HCT116 (cell line): ENCODE results near the gene SUSD3. TPM values are rescaled to one million over a fixed set of nuclear protein-coding genes. Genes with fewer than 3 reads are reported as not detected.

Source experiments
- ATAC-seq: fragments of 200-7000 bp; cut with Tn5 transposase; 2 replicates; pipeline ENCODE4 v1.9.1; 2020; ENCODE audit warnings: mild to moderate bottlenecking, moderate library complexity
- BruUV-seq: library from RNA; stranded (reverse); fragments of 400-500 nt; replicated peaks from 2 replicates; lab custom pipeline; 2021; lab: Mats Ljungman, UMichigan
- CTCF ChIA-PET: fragments of 300-600 bp; sonication (Branson Sonifier 250); formaldehyde crosslinking; loops from one replicate; lab custom pipeline; 2021; ENCODE audit warnings: antibody characterized with exemption; lab: Charles Lee
- POLR2A ChIA-PET: fragments of 300-600, 350-600 bp; sonication (Branson Sonifier 250); formaldehyde crosslinking; loops from one replicate; lab custom pipeline; 2021; ENCODE audit warnings: antibody characterized with exemption; lab: Charles Lee
- RAD21 ChIA-PET, 2 experiments: fragments of 300-600 bp; sonication (Branson Sonifier 250); formaldehyde crosslinking; loops; one replicate each; lab custom pipeline; 2023; ENCODE audit warnings: low total read pairs in 2 of 2; ENCODE audit not compliant: uncharacterized antibody in 2 of 2, unreplicated experiment in 2 of 2, low non-redundant PET in 1 of 2; lab: Charles Lee
- DNase-seq: peaks from one replicate; pipeline ENCODE4 v3.0.0-alpha.2; 2010; ENCODE audit warnings: low read depth, low spot score
- H2AFZ ChIP-seq: fragments of 200-600 bp; shearing (Covaris generic), sonication (generic); 2 replicates; pipeline ENCODE4 v1.6.1; 2017; ENCODE audit warnings: low read depth, mixed run types, mixed read lengths, antibody characterized with exemption, low read length; ENCODE audit not compliant: poor library complexity, severe bottlenecking
- H3K27ac ChIP-seq: 2 replicates; pipeline ENCODE4 v1.5.1; 2012; ENCODE audit warnings: low read depth, low read length
- H3K27me3 ChIP-seq: fragments of 200-600 bp; sonication (generic); 2 replicates; pipeline ENCODE4 v1.6.1; 2016; ENCODE audit warnings: mixed run types, low read length, mixed read lengths; ENCODE audit not compliant: insufficient read depth
- H3K36me3 ChIP-seq, 2 experiments: fragments of 200-500 bp in 1 of 2; fragments of 200-600 bp in 1 of 2; sonication (Bioruptor generic) in 1 of 2; sonication (generic) in 1 of 2; 2 replicates each; pipeline versions ENCODE4 v1.5.1 to v1.6.1; 2014 to 2016; ENCODE audit warnings: low read length in 2 of 2, inconsistent platforms in 1 of 2, mixed read lengths in 1 of 2, mixed run types in 1 of 2; ENCODE audit not compliant: insufficient read depth in 2 of 2, control insufficient read depth in 1 of 2
- H3K4me1 ChIP-seq, 2 experiments: fragments of 200-600 bp in 1 of 2; sonication (generic) in 1 of 2; 2 replicates each; pipeline versions ENCODE4 v1.5.1 to v1.6.1; 2012 to 2017; ENCODE audit warnings: low read length in 2 of 2, inconsistent platforms in 1 of 2, mild to moderate bottlenecking in 1 of 2, mixed read lengths in 1 of 2, mixed run types in 1 of 2, moderate library complexity in 1 of 2; ENCODE audit not compliant: insufficient read depth in 2 of 2, control insufficient read depth in 1 of 2
- H3K4me2 ChIP-seq: fragments of 200-600 bp; sonication (generic); 2 replicates; pipeline ENCODE4 v1.6.1; 2017; ENCODE audit warnings: mixed run types, low read length, mixed read lengths
- H3K4me3 ChIP-seq, 2 experiments: fragments of 200-600 bp in 1 of 2; sonication (generic) in 1 of 2; replicated peaks in 1 of 2; 2 replicates each; pipeline ENCODE4 v1.5.1; 2011 to 2016; ENCODE audit warnings: low read length in 2 of 2, control low read depth in 1 of 2, low read depth in 1 of 2, mild to moderate bottlenecking in 1 of 2, mixed read lengths in 1 of 2, mixed run types in 1 of 2
- H3K79me2 ChIP-seq: fragments of 200-600 bp; sonication (generic); 2 replicates; pipeline ENCODE4 v1.6.1; 2017; ENCODE audit warnings: mild to moderate bottlenecking, mixed run types, low read length, moderate library complexity, mixed read lengths; ENCODE audit not compliant: insufficient read depth
- H3K9ac ChIP-seq: fragments of 200-600 bp; sonication (generic); 2 replicates; pipeline ENCODE4 v1.6.1; 2016; ENCODE audit warnings: low read length, mixed read lengths
- H3K9me2 ChIP-seq: fragments of 200-600 bp; sonication (generic), shearing (Covaris generic); 2 replicates; pipeline ENCODE4 v1.6.1; 2017; ENCODE audit warnings: mixed run types, mild to moderate bottlenecking, moderate library complexity; ENCODE audit not compliant: insufficient read depth
- H3K9me3 ChIP-seq, 2 experiments: fragments of 200-500 bp in 1 of 2; fragments of 200-600 bp in 1 of 2; sonication (Bioruptor generic) in 1 of 2; sonication (generic) in 1 of 2; 2 replicates each; pipeline ENCODE4 v1.6.1; 2014 to 2017; ENCODE audit warnings: low read length in 2 of 2, mixed read lengths in 2 of 2, inconsistent platforms in 1 of 2, low read depth in 1 of 2, mild to moderate bottlenecking in 1 of 2, mixed run types in 1 of 2, moderate library complexity in 1 of 2; ENCODE audit not compliant: control insufficient read depth in 1 of 2, insufficient read depth in 1 of 2
- H4K20me1 ChIP-seq: fragments of 200-600 bp; sonication (generic), shearing (Covaris generic); 2 replicates; pipeline ENCODE4 v1.6.1; 2017; ENCODE audit warnings: mixed run types, mild to moderate bottlenecking, moderate library complexity; ENCODE audit not compliant: insufficient read depth
- CEBPB ChIP-seq: IDR thresholded peaks from 2 replicates; pipeline ENCODE4 v1.6.1; 2012; ENCODE audit warnings: low read depth
- EZH2phosphoT487 ChIP-seq: fragments of 200-600 bp; IDR thresholded peaks from 2 replicates; pipeline ENCODE4 v1.6.1; 2018; ENCODE audit warnings: antibody characterized with exemption, borderline replicate concordance
- JUND ChIP-seq: IDR thresholded peaks from 2 replicates; pipeline ENCODE4 v1.6.1; 2012
- POLR2A ChIP-seq: IDR thresholded peaks from 2 replicates; pipeline ENCODE4 v1.7.0; 2011; ENCODE audit warnings: borderline replicate concordance; ENCODE audit not compliant: insufficient read depth, insufficient read length; ENCODE audit errors: extremely low read depth
- POLR2AphosphoS5 ChIP-seq: IDR thresholded peaks from 2 replicates; pipeline ENCODE4 v1.6.1; 2011; ENCODE audit warnings: mild to moderate bottlenecking, low read depth, low read length, moderate library complexity
- RAD21 ChIP-seq: IDR thresholded peaks from 2 replicates; pipeline ENCODE4 v1.6.1; 2012; ENCODE audit warnings: low read depth, mild to moderate bottlenecking
- SRF ChIP-seq: IDR thresholded peaks from 2 replicates; pipeline ENCODE4 v1.6.1; 2012; ENCODE audit warnings: low read depth
- TCF7L2 ChIP-seq: IDR thresholded peaks from 2 replicates; pipeline ENCODE4 v1.7.0; 2011; ENCODE audit warnings: borderline replicate concordance, inconsistent platforms; ENCODE audit not compliant: insufficient read depth, insufficient read length; ENCODE audit errors: extremely low read depth
- YY1 ChIP-seq: IDR thresholded peaks from 2 replicates; pipeline ENCODE4 v1.6.1; 2011; ENCODE audit warnings: low read length, low read depth, moderate library complexity, mild to moderate bottlenecking; ENCODE audit not compliant: insufficient replicate concordance; ENCODE audit errors: extremely low read depth
- intact Hi-C: fragments of 100-400 bp; cut with micrococcal nuclease; formaldehyde crosslinking; loops from 2 replicates; pipeline ENCODE4 v1.10.0; 2022
- total RNA-seq: library from RNA; stranded (reverse); gene quantifications from one replicate; pipeline ENCODE4 v1.2.1, GENCODE V29; 2021; ENCODE audit not compliant: unreplicated experiment
- TF ChIP-seq, protein P1 (sequence below): IDR thresholded peaks from 2 replicates; pipeline ENCODE4 v1.6.1; 2012
- TF ChIP-seq, protein P2 (sequence below): IDR thresholded peaks from 2 replicates; pipeline ENCODE4 v1.6.1; 2011; ENCODE audit warnings: mild to moderate bottlenecking, low read length, moderate library complexity; ENCODE audit not compliant: insufficient replicate concordance; ENCODE audit errors: extremely low read depth
- TF ChIP-seq, protein P3 (sequence below): IDR thresholded peaks from 2 replicates; pipeline ENCODE4 v1.6.1; 2012
- TF ChIP-seq, protein P4 (sequence below), 3 experiments: fragments of 200-600 bp in 1 of 3; sonication (generic) in 1 of 3; IDR thresholded peaks in 2 of 3; conservative IDR thresholded peaks in 1 of 3; 2 replicates each; pipeline ENCODE4 v1.5.1; 2012 to 2017; ENCODE audit warnings: low read depth in 2 of 3, low read length in 2 of 3, antibody characterized with exemption in 1 of 3, borderline replicate concordance in 1 of 3, control low read depth in 1 of 3, mild to moderate bottlenecking in 1 of 3, mixed read lengths in 1 of 3, mixed run types in 1 of 3, moderate library complexity in 1 of 3; ENCODE audit not compliant: insufficient read depth in 1 of 3
- TF ChIP-seq, protein P5 (sequence below): IDR thresholded peaks from 2 replicates; pipeline ENCODE4 v1.6.1; 2012; ENCODE audit warnings: low read depth

Gene SUSD3
- total RNA-seq, 1 experiment from 2014 or later = 11.3 TPM

DNA sequence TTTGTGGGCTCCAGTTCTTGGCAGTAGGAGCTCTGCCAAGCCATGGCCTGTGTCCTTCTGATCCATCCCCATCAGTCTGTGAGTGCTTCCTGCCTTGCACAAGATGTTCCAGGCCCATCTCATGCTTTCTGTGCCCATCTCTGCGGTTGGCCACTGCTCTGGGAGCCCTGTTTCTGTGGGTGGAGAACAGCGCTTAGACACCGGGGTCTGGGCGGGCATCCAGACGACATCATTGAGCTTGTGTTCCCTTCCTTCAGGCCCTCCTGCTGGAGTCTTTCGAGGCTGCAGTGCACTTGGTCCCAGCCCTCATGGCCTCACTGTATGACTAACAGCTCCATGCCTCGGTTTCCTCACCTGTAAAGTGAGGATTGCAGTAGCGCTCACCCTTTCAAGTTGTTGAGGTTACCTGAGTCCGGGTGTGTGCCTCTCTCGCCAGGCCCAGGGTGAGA is 22.6 kb downstream of the SUSD3 start:
- ATAC-seq = no peak
- Histone ChIP-seq H3K79me2 (no peaks in the 10 kb centered on the region), H3K4me3 (no peak overlapping the region), H3K36me3 (peaks cover 0 to 7% of the 10 kb centered on the region in 2 experiments; a peak in 2 of 4 replicates), H3K4me2 (no peak overlapping the region), H3K9ac (no peak overlapping the region), H3K27me3 (no peaks in the 10 kb centered on the region), H2AFZ (no peak overlapping the region), H3K27ac (no peak overlapping the region), H3K9me3 (no peaks in the 10 kb centered on the region; a peak in 1 of 4 replicates), H3K4me1 (no peaks in the 10 kb centered on the region), H4K20me1 (no peaks in the 10 kb centered on the region), H3K9me2 (no peaks in the 10 kb centered on the region)
- BruUV-seq = no TSS peak
- CTCF ChIA-PET = no interaction called here
- RAD21 ChIA-PET = no interaction called here
- intact Hi-C loops = no loop called here
- POLR2A ChIA-PET = no interaction called here
- TF ChIP-seq, protein P1, sequence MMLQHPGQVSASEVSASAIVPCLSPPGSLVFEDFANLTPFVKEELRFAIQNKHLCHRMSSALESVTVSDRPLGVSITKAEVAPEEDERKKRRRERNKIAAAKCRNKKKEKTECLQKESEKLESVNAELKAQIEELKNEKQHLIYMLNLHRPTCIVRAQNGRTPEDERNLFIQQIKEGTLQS = no peak
- TF ChIP-seq RAD21 = no peak
- TF ChIP-seq CEBPB = no peak
- TF ChIP-seq POLR2AphosphoS5 = no peak
- TF ChIP-seq, protein P2, sequence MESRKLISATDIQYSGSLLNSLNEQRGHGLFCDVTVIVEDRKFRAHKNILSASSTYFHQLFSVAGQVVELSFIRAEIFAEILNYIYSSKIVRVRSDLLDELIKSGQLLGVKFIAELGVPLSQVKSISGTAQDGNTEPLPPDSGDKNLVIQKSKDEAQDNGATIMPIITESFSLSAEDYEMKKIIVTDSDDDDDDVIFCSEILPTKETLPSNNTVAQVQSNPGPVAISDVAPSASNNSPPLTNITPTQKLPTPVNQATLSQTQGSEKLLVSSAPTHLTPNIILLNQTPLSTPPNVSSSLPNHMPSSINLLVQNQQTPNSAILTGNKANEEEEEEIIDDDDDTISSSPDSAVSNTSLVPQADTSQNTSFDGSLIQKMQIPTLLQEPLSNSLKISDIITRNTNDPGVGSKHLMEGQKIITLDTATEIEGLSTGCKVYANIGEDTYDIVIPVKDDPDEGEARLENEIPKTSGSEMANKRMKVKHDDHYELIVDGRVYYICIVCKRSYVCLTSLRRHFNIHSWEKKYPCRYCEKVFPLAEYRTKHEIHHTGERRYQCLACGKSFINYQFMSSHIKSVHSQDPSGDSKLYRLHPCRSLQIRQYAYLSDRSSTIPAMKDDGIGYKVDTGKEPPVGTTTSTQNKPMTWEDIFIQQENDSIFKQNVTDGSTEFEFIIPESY = no peak
- TF ChIP-seq, protein P3, sequence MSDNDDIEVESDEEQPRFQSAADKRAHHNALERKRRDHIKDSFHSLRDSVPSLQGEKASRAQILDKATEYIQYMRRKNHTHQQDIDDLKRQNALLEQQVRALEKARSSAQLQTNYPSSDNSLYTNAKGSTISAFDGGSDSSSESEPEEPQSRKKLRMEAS = no peak
- no peak for TF ChIP-seq EZH2phosphoT487
- no peak for TF ChIP-seq TCF7L2
- TF ChIP-seq, protein P4, sequence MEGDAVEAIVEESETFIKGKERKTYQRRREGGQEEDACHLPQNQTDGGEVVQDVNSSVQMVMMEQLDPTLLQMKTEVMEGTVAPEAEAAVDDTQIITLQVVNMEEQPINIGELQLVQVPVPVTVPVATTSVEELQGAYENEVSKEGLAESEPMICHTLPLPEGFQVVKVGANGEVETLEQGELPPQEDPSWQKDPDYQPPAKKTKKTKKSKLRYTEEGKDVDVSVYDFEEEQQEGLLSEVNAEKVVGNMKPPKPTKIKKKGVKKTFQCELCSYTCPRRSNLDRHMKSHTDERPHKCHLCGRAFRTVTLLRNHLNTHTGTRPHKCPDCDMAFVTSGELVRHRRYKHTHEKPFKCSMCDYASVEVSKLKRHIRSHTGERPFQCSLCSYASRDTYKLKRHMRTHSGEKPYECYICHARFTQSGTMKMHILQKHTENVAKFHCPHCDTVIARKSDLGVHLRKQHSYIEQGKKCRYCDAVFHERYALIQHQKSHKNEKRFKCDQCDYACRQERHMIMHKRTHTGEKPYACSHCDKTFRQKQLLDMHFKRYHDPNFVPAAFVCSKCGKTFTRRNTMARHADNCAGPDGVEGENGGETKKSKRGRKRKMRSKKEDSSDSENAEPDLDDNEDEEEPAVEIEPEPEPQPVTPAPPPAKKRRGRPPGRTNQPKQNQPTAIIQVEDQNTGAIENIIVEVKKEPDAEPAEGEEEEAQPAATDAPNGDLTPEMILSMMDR (IDR thresholded peaks at IDR 0.05 in 2 of 3, conservative IDR thresholded peaks at IDR 0.05 in 1 of 3; ENCODE audit: borderline replicate concordance in 1 of 3, insufficient read depth in 1 of 3, low read depth in 2 of 3, low read length in 2 of 3) = no peak
- TF ChIP-seq JUND = no peak
- no peak for TF ChIP-seq YY1
- TF ChIP-seq SRF = no peak
- TF ChIP-seq, protein P5, sequence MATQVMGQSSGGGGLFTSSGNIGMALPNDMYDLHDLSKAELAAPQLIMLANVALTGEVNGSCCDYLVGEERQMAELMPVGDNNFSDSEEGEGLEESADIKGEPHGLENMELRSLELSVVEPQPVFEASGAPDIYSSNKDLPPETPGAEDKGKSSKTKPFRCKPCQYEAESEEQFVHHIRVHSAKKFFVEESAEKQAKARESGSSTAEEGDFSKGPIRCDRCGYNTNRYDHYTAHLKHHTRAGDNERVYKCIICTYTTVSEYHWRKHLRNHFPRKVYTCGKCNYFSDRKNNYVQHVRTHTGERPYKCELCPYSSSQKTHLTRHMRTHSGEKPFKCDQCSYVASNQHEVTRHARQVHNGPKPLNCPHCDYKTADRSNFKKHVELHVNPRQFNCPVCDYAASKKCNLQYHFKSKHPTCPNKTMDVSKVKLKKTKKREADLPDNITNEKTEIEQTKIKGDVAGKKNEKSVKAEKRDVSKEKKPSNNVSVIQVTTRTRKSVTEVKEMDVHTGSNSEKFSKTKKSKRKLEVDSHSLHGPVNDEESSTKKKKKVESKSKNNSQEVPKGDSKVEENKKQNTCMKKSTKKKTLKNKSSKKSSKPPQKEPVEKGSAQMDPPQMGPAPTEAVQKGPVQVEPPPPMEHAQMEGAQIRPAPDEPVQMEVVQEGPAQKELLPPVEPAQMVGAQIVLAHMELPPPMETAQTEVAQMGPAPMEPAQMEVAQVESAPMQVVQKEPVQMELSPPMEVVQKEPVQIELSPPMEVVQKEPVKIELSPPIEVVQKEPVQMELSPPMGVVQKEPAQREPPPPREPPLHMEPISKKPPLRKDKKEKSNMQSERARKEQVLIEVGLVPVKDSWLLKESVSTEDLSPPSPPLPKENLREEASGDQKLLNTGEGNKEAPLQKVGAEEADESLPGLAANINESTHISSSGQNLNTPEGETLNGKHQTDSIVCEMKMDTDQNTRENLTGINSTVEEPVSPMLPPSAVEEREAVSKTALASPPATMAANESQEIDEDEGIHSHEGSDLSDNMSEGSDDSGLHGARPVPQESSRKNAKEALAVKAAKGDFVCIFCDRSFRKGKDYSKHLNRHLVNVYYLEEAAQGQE = no peak
- TF ChIP-seq POLR2A = no peak
- DNase-seq = no peak
